GM21528 (cell line): Measurements from ENCODE around the gene ACOX2.
A peak's percentile ranks its signal among the peaks of the same experiment; 100 is the strongest.

Experiments used
- ATAC-seq: cut with Tn5 transposase; IDR thresholded peaks from one replicate; pipeline ENCODE4 v1.9.1; 2021; ENCODE audit warnings: mild to moderate bottlenecking, moderate library complexity; ENCODE audit not compliant: unreplicated experiment, low FRiP score

The ACOX2 gene

GRCh38 chr3:58514405-58514804 is 22.6 kb downstream of the ACOX2 start:
- no peak for ATAC-seq

GRCh38 chr3:58508437-58508836 is 28.6 kb downstream of the ACOX2 start:
- no peak for ATAC-seq

- no peak for ATAC-seq
These were observed 29.5 kb downstream of the ACOX2 start for GRCh38 chr3:58507356-58508078.

- no peak for ATAC-seq
These were observed 34.1 kb downstream of the ACOX2 start for GRCh38 chr3:58502872-58503271.

- ATAC-seq: no peak
These were observed 39.9 kb downstream of the ACOX2 start for GRCh38 chr3:58497097-58497496.

GRCh38 chr3:58496206-58496857 is 40.7 kb downstream of the ACOX2 start:
- no peak for ATAC-seq

- ATAC-seq: no peak
These were observed 41.9 kb downstream of the ACOX2 start for GRCh38 chr3:58495101-58495500.

- no peak for ATAC-seq
These were observed 42.9 kb downstream of the ACOX2 start for GRCh38 chr3:58494107-58494506.

GRCh38 chr3:58492494-58492905 is 44.5 kb downstream of the ACOX2 start:
- ATAC-seq: no peak

- ATAC-seq: peak; percentile 93
These were observed 45.2 kb downstream of the ACOX2 start, which contains the start of gene KCTD6 for GRCh38 chr3:58491506-58492402. TSS of gene KCTD6 (plus strand) at chr3:58492096. CDS start at chr3:58498756, 6,660 bp downstream.

GRCh38 chr3:58490860-58491501 is 46.0 kb downstream of the ACOX2 start:
- ATAC-seq: no peak

- no peak for ATAC-seq
These were observed 48.0 kb downstream of the ACOX2 start for GRCh38 chr3:58488967-58489366.

GRCh38 chr3:58487140-58487886 is 49.7 kb downstream of the ACOX2 start:
- no peak for ATAC-seq

- no peak for ATAC-seq
These were observed 51.1 kb downstream of the ACOX2 start for GRCh38 chr3:58485801-58486435.

- ATAC-seq: no peak
These were observed 52.3 kb downstream of the ACOX2 start for GRCh38 chr3:58484722-58485069.

GRCh38 chr3:58484045-58484721 is 52.8 kb downstream of the ACOX2 start:
- no peak for ATAC-seq

GRCh38 chr3:58482917-58483636 is 53.9 kb downstream of the ACOX2 start:
- no peak for ATAC-seq

GRCh38 chr3:58480309-58480708 is 56.7 kb downstream of the ACOX2 start:
- no peak for ATAC-seq
